ENCODE measurements around the gene PPIF.

DNA sequence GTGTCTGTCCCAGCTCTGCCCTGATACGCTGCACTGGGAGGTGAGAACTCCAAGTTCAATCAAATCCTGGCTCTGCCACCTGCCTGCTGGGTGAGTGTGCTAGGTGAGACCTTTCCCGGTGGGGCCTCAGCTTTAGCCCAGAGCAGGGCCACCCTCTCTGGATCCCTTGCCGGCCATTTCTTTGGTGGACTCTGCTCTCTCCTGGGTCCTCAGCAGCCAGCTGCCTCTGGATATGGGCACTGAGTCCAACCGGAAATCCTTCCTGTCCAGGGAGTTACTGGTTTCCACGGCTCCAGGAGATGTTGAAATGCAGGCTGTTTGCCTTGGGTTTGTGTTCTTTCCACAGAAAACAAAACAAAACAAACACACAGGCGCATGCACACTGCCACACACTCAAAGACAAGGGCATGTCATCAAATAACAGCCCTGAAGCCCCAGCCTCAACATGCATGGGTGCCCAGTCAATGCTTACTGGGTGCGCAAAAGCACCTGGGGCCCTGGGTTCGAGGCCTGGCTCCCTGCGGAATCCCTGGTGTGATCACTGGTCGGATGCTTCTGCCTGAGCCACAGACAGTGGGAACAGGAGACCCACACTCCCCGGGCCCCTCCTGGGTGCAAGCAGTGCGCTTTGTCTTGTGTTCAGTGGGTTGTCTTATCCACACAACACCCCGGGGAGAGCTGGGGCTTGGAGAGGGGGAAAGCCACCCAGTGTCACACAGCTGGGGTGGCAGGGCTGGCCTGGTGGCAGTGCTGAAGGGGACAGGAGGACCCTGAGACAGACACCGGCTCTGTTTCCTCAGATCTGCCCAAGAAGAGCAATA, 33.1 kb downstream of the PPIF start:
- TF ChIP-seq RARB (CRISPR knock-in tag; IDR thresholded peaks at IDR 0.05) (no peak), GLIS3 (CRISPR knock-in tag; IDR thresholded peaks at IDR 0.05) (no peak), OSR1 (CRISPR knock-in tag; IDR thresholded peaks at IDR 0.05) (no peak), ZNF8 (CRISPR knock-in tag; IDR thresholded peaks at IDR 0.05) (no peak), ZNF565 (CRISPR knock-in tag; conservative IDR thresholded peaks at IDR 0.05; ENCODE audit: low read depth) (no peak), ARNTL (CRISPR knock-in tag; IDR thresholded peaks at IDR 0.05; ENCODE audit: borderline replicate concordance, low read depth) (no peak), PPARA (CRISPR knock-in tag; IDR thresholded peaks at IDR 0.05; ENCODE audit: borderline replicate concordance) (no peak), ZFP30 (CRISPR knock-in tag; IDR thresholded peaks at IDR 0.05) (no peak), ZC3H10 (CRISPR knock-in tag; IDR thresholded peaks at IDR 0.05) (no peak)
- TF ChIP-seq, protein P1, sequence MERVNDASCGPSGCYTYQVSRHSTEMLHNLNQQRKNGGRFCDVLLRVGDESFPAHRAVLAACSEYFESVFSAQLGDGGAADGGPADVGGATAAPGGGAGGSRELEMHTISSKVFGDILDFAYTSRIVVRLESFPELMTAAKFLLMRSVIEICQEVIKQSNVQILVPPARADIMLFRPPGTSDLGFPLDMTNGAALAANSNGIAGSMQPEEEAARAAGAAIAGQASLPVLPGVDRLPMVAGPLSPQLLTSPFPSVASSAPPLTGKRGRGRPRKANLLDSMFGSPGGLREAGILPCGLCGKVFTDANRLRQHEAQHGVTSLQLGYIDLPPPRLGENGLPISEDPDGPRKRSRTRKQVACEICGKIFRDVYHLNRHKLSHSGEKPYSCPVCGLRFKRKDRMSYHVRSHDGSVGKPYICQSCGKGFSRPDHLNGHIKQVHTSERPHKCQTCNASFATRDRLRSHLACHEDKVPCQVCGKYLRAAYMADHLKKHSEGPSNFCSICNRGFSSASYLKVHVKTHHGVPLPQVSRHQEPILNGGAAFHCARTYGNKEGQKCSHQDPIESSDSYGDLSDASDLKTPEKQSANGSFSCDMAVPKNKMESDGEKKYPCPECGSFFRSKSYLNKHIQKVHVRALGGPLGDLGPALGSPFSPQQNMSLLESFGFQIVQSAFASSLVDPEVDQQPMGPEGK (CRISPR knock-in tag; IDR thresholded peaks at IDR 0.05; ENCODE audit: borderline replicate concordance) = no peak
- TF ChIP-seq, protein P2, sequence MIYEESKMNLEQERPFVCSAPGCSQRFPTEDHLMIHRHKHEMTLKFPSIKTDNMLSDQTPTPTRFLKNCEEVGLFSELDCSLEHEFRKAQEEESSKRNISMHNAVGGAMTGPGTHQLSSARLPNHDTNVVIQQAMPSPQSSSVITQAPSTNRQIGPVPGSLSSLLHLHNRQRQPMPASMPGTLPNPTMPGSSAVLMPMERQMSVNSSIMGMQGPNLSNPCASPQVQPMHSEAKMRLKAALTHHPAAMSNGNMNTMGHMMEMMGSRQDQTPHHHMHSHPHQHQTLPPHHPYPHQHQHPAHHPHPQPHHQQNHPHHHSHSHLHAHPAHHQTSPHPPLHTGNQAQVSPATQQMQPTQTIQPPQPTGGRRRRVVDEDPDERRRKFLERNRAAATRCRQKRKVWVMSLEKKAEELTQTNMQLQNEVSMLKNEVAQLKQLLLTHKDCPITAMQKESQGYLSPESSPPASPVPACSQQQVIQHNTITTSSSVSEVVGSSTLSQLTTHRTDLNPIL (CRISPR knock-in tag; IDR thresholded peaks at IDR 0.05; ENCODE audit: low read depth) = no peak
